Measurements from ENCODE around the gene ITPKB. TPM values are rescaled to one million over a fixed set of nuclear protein-coding genes. Genes with fewer than 3 reads are reported as not detected.
"Not testable (repeated sequence)": the region's sequence is repeated elsewhere in the genome, so short reads cannot be mapped to it uniquely, and the experiment has no call there.

ITPKB gene
- total and polyA plus RNA-seq, 2 of the 13 experiments (the other 11 are each of a cell fraction or from before 2014, with no cell fraction given) = not detected

DNA sequence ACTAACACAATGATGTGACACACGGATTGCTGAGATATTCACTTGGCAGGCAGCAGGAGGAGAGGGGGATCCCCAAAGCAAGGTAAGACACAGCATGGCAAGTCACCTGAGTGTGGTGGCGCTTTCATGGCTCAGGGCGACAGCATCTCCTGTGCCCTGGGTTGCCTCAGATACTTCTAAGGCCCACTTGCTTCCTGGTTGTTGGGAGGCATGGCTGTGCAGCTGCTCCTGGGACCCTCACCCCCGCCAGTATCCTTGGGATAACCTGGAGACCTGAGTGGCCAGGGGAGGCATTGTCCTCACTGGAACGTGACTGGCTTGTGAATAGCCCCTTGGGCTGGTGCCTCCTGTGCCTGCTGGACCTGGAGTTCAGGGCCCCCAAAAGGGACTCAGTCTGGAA, 120.7 kb downstream of the ITPKB start (continued):
- TF ChIP-seq, protein P1, sequence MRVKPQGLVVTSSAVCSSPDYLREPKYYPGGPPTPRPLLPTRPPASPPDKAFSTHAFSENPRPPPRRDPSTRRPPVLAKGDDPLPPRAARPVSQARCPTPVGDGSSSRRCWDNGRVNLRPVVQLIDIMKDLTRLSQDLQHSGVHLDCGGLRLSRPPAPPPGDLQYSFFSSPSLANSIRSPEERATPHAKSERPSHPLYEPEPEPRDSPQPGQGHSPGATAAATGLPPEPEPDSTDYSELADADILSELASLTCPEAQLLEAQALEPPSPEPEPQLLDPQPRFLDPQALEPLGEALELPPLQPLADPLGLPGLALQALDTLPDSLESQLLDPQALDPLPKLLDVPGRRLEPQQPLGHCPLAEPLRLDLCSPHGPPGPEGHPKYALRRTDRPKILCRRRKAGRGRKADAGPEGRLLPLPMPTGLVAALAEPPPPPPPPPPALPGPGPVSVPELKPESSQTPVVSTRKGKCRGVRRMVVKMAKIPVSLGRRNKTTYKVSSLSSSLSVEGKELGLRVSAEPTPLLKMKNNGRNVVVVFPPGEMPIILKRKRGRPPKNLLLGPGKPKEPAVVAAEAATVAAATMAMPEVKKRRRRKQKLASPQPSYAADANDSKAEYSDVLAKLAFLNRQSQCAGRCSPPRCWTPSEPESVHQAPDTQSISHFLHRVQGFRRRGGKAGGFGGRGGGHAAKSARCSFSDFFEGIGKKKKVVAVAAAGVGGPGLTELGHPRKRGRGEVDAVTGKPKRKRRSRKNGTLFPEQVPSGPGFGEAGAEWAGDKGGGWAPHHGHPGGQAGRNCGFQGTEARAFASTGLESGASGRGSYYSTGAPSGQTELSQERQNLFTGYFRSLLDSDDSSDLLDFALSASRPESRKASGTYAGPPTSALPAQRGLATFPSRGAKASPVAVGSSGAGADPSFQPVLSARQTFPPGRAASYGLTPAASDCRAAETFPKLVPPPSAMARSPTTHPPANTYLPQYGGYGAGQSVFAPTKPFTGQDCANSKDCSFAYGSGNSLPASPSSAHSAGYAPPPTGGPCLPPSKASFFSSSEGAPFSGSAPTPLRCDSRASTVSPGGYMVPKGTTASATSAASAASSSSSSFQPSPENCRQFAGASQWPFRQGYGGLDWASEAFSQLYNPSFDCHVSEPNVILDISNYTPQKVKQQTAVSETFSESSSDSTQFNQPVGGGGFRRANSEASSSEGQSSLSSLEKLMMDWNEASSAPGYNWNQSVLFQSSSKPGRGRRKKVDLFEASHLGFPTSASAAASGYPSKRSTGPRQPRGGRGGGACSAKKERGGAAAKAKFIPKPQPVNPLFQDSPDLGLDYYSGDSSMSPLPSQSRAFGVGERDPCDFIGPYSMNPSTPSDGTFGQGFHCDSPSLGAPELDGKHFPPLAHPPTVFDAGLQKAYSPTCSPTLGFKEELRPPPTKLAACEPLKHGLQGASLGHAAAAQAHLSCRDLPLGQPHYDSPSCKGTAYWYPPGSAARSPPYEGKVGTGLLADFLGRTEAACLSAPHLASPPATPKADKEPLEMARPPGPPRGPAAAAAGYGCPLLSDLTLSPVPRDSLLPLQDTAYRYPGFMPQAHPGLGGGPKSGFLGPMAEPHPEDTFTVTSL (CRISPR knock-in tag; IDR thresholded peaks at IDR 0.05; ENCODE audit: borderline replicate concordance) = no peak
- TF ChIP-seq LCORL (IDR thresholded peaks at IDR 0.05) = no peak
- no peak for TF ChIP-seq LCORL (CRISPR knock-in tag; IDR thresholded peaks at IDR 0.05)
- no peak for TF ChIP-seq ZNF788 (CRISPR knock-in tag; IDR thresholded peaks at IDR 0.05; ENCODE audit: borderline replicate concordance)
- TF ChIP-seq ZNF136 (CRISPR knock-in tag; IDR thresholded peaks at IDR 0.05; ENCODE audit: low read depth) = no peak

DNA sequence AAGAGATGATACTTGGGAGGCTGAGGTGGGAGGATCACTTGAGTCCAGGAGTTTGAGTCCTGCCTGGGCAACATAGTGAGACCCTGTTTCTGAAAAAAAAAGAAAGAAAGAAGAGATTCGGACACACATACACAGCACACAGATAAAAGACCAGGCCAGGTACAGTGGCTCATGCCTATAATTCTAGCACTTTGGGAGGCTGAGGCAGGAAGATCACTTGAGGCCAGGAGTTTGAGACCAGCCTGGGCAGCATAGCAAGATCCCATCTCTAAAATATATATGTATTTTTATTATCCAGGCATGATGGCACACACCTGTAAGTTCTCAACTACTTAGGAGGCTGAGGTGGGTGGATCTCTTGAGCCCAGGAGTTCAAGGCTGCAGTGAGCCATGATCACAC, 121.4 kb downstream of the ITPKB start:
- 7% methylated on average over 1 of the region's 1 CpG for WGBS (ENCODE audit: low lambda C conversion rate)
- in situ Hi-C loops (cut with HindIII; ENCODE audit: extremely low pct_ligation_motif_present, low pct_unique_long_range_greater_than_20kb); CTCF ChIA-PET (ENCODE audit: low intra/inter-chr PET ratio, low total read pairs): not testable (repeated sequence)

More for the DNA sequence above, 121.4 kb downstream of the ITPKB start:
- H3K9me3 ChIP-seq (ENCODE audit: low read length); H3K4me2 ChIP-seq (ENCODE audit: low read depth, low read length); BruUV-seq (replicated peaks); H4K20me1 ChIP-seq (ENCODE audit: insufficient read depth, low read length); H3K4me1 ChIP-seq (ENCODE audit: insufficient read depth, low read length); H3K27me3 ChIP-seq (ENCODE audit: control insufficient read depth in 1 of 2, insufficient read depth in 2 of 2, low read length in 2 of 2); DNase-seq (ENCODE audit: low spot score); H3K9ac ChIP-seq (ENCODE audit: insufficient read depth, low read depth, low read length); H3K27ac ChIP-seq (ENCODE audit: extremely low read length, insufficient read depth, low read length); H3K4me3 ChIP-seq (replicated peaks in 1 of 3; ENCODE audit: insufficient read depth in 1 of 3, low read depth in 2 of 3, low read length in 3 of 3); ATAC-seq; intact Hi-C loops (cut with micrococcal nuclease; ENCODE audit: unreplicated experiment); POLR2A ChIA-PET; H3K36me3 ChIP-seq (replicated peaks in 1 of 2; ENCODE audit: control insufficient read depth in 1 of 2, insufficient read depth in 2 of 2, low read length in 2 of 2); FAIRE-seq; H3K79me2 ChIP-seq (ENCODE audit: insufficient read depth, low read length); H2AFZ ChIP-seq (ENCODE audit: low read length): not testable (repeated sequence)
